ENCODE data around the gene RARRES2.

DNA sequence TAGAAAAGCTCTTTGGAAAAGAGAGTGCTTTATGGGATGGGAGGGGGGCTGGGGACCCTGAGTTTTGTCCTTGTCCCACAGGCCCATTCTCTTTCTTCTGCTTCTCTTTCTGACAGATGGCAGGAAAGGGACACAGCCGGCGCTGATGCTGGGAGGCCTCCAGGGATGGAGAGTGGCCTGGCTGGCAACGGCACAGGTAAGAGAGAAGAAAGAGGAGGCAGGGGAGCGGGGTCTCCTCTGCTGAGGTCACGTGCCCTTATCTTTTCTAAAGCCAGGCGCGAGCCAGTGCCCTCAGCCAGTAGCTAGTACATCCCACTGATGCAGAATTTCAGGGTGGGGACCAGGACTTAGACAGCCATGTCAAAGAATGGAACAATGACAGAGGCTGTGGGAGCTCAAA, 46.9 kb upstream of the RARRES2 start:
- no peak for TF ChIP-seq POLR2A (IDR thresholded peaks at IDR 0.05)
- TF ChIP-seq, protein P1, sequence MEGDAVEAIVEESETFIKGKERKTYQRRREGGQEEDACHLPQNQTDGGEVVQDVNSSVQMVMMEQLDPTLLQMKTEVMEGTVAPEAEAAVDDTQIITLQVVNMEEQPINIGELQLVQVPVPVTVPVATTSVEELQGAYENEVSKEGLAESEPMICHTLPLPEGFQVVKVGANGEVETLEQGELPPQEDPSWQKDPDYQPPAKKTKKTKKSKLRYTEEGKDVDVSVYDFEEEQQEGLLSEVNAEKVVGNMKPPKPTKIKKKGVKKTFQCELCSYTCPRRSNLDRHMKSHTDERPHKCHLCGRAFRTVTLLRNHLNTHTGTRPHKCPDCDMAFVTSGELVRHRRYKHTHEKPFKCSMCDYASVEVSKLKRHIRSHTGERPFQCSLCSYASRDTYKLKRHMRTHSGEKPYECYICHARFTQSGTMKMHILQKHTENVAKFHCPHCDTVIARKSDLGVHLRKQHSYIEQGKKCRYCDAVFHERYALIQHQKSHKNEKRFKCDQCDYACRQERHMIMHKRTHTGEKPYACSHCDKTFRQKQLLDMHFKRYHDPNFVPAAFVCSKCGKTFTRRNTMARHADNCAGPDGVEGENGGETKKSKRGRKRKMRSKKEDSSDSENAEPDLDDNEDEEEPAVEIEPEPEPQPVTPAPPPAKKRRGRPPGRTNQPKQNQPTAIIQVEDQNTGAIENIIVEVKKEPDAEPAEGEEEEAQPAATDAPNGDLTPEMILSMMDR (IDR thresholded peaks at IDR 0.05), result no peak

Data from Peyer's patch (tissue), 4 donors.